Lower leg skin (tissue), 4 donors: ENCODE results near the gene CADM1. TPM values are rescaled to one million over a fixed set of nuclear protein-coding genes. Genes with fewer than 3 reads are reported as not detected.

ENCODE experiments used
- DNase-seq, 2 donors: peaks; one replicate each; pipeline ENCODE4 v3.0.0-alpha.2; 2019; ENCODE audit warnings: low spot score in 2 of 2
- H3K4me3 ChIP-seq: fragments of 200-600 bp; sonication (generic); 2 replicates; pipeline ENCODE4 v1.5.1; 2017; ENCODE audit warnings: mild to moderate bottlenecking, low read depth; ENCODE audit not compliant: poor library complexity, severe bottlenecking
- POLR2A ChIP-seq, 2 donors: fragments of 450-650 bp; IDR thresholded peaks; one replicate each; pipeline ENCODE4 v1.6.1; 2016 to 2017; ENCODE audit warnings: antibody characterized with exemption in 2 of 2, mild to moderate bottlenecking in 1 of 2, moderate library complexity in 1 of 2
- WGBS, 2 donors: methylation state at CpG; one replicate each; pipeline ENCODE4 v1.1.5; 2018; 5-methylcytosine and 5-hydroxymethylcytosine counted together
- intact Hi-C: fragments of 100-400 bp; cut with DNase I; formaldehyde crosslinking; loops from one replicate; pipeline ENCODE4 v1.15.0; 2023; ENCODE audit warnings: low total_unique reads
- total RNA-seq, 4 donors: library from RNA; depleted of rRNA; stranded (reverse); fragments of >200 nt; gene quantifications; one replicate each; pipeline ENCODE4 v1.1.0, GENCODE V29; 2016
- TF ChIP-seq, protein P1 (sequence below), 3 donors: fragments of 450-650 bp; IDR thresholded peaks; one replicate each; pipeline ENCODE4 v1.5.1; 2016; ENCODE audit warnings: antibody characterized with exemption in 3 of 3, mild to moderate bottlenecking in 3 of 3, moderate library complexity in 2 of 3

CADM1 gene
- total RNA-seq, 4 donors from 2014 or later, result 9.4 to 21.4 (median 11.8) TPM

DNA sequence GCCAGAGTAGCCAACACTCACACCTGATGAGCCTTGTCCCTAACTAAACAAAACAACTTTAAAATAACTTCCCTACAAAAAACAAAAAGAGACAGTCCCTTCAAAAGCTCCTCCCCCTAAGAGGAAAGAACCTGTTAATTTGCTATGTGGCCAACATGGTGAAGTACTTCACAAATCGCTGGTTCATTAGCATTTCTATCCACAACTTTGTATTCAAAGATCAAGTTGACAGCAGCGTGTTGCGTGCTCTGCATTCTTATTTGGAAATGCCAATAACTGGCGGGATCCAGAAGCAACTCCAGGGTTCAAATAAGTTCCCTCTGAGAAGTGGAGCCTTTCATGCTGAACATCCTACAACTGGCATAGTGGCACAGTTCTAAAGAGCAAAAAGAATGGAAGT, 48.6 kb downstream of the CADM1 start:
- no peak for DNase-seq
- no peak overlapping the region for H3K4me3 ChIP-seq
- intact Hi-C loops, result no loop called here
- TF ChIP-seq, protein P1, sequence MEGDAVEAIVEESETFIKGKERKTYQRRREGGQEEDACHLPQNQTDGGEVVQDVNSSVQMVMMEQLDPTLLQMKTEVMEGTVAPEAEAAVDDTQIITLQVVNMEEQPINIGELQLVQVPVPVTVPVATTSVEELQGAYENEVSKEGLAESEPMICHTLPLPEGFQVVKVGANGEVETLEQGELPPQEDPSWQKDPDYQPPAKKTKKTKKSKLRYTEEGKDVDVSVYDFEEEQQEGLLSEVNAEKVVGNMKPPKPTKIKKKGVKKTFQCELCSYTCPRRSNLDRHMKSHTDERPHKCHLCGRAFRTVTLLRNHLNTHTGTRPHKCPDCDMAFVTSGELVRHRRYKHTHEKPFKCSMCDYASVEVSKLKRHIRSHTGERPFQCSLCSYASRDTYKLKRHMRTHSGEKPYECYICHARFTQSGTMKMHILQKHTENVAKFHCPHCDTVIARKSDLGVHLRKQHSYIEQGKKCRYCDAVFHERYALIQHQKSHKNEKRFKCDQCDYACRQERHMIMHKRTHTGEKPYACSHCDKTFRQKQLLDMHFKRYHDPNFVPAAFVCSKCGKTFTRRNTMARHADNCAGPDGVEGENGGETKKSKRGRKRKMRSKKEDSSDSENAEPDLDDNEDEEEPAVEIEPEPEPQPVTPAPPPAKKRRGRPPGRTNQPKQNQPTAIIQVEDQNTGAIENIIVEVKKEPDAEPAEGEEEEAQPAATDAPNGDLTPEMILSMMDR (IDR thresholded peaks at IDR 0.05), result no peak
- TF ChIP-seq POLR2A (IDR thresholded peaks at IDR 0.05), result no peak
- 88 to 96% methylated on average over 4 of the region's 4 CpGs for WGBS, 2 donors

DNA sequence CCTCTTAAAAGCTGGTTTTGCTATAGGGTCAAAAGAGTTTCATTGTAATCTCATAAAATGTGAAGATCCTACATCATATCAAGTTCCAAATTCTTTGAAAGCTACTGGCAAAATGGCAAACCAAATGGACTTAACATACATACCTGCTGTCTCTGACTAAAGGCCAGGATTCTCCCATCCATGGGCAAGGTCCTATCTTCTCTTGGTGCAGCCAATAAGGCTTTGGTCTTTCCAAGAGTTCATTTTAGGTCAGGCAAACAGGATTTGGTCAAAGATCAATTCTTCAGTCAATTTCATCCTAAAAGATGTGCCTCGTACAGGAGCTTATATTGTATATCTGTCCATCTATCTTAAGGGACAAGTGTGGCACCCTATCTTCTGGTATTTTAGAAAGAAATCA, 49.7 kb downstream of the CADM1 start:
- TF ChIP-seq, protein P1 (IDR thresholded peaks at IDR 0.05), result no peak
- no peak for TF ChIP-seq POLR2A (IDR thresholded peaks at IDR 0.05)
- intact Hi-C loops, result no loop called here
- 100% methylated on average over 1 of the region's 1 CpG for WGBS, 2 donors
- no peak overlapping the region for H3K4me3 ChIP-seq
- DNase-seq, result no peak

DNA sequence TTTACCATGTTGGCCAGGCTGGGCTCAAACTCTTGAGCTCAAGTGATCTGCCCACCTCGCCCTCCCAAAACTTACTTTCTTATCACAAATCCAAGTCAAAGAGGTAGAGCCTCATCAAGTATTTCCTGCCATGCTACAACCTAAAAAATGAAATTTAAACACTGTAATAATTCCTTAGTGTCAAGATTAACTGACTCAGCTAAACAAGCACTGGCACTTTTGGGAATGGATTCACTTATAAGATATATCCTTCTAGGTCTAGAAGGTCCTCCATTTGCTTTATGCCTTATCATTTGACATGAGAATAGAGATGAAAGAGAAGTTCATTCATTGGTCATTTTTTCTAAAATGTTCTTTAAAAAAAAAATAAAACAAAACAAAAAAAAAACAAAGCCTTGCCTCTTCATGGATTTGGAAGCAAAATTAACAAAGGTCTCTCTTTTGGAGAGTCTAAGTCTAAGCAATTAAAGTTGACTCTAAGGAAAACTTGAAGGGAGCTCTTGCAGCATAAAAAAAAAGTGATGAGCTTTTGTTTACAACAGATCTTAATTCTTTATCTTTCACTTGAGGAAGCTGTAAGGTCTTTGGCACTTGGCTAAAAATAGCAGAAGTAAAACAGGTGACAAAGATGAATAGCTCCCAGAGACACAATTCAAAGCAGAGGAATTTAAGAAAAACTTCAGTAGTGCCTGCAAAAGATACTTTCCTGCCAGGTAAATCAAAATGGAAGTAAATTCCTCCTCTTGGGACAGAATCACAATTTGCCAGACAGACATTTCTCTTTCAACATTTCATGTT, 50.3 kb downstream of the CADM1 start:
- 92 to 97% methylated on average over 1 of the region's 1 CpG for WGBS, 2 donors
- TF ChIP-seq, protein P1 (IDR thresholded peaks at IDR 0.05), result no peak
- no peak for TF ChIP-seq POLR2A (IDR thresholded peaks at IDR 0.05)
- DNase-seq, result no peak
- intact Hi-C loops, result no loop called here
- H3K4me3 ChIP-seq, result no peak overlapping the region

DNA sequence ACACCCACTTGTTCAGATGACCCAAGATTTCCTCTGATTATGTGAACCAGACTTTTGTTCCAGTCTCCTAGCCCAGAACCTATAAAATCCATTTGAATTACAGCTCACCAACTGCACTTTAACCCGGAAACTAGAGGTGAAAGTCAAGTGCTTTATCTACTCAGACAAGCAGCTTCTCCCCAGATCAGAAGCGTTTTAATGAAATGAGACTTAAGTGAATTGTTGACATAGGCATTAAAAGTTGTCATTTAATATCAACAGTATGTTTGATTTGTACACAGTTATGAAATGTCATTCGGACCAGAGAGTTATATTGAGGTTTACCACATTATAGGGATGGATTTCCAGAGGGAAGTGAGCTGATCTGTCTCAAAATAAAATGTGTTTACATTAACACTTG, 52.0 kb downstream of the CADM1 start:
- TF ChIP-seq, protein P1 (IDR thresholded peaks at IDR 0.05), result no peak
- TF ChIP-seq POLR2A (IDR thresholded peaks at IDR 0.05), result no peak
- WGBS, 2 donors, result 70 to 72% methylated on average over 3 of the region's 3 CpGs
- no peak for DNase-seq
- no peak overlapping the region for H3K4me3 ChIP-seq
- intact Hi-C loops, result no loop called here

DNA sequence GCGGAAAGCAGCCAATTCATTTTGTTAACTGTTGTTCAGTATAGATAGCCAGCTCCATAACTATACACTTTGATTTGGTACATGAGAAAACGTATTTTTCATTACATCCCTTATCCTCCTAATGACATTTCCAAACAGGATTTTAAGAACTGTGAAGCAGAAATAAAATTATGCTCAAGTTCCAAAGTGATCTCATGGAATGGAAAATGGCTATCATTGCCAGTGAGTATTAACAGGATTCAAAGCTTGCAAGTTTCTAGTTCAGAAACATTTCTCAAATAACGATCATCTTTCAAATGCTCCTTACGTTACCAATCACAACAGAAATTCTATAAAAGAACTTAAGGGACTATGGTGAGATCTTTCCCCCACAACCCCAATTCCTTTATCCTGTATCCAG, 53.7 kb downstream of the CADM1 start:
- no peak overlapping the region for H3K4me3 ChIP-seq
- 69% methylated on average over 4 of the region's 4 CpGs for WGBS, 2 donors
- TF ChIP-seq, protein P1 (IDR thresholded peaks at IDR 0.05), result no peak
- intact Hi-C loops, result no loop called here
- no peak for DNase-seq
